Measurements from ENCODE around the gene GFAP.

- no peak for TF ChIP-seq POLR2A (IDR thresholded peaks at IDR 0.05)
- TF ChIP-seq CTCF (IDR thresholded peaks at IDR 0.05): no peak
- TF ChIP-seq EP300 (IDR thresholded peaks at IDR 0.05): no peak
- TF ChIP-seq POLR2AphosphoS5 (IDR thresholded peaks at IDR 0.05): no peak
Observed at GRCh38 chr17:44940317-44940716, 25.0 kb upstream of the GFAP start.
